SK-N-SH treated with all-trans-retinoic acid at 6 μM for 48 hours (cell line): Measurements from ENCODE around the gene MERTK.

Experiments
- BACH2 ChIP-seq: fragments of 250-450 bp; sonication (Bioruptor Pico); IDR thresholded peaks from 2 replicates; pipeline ENCODE4 v1.9.0; 2021; ENCODE audit warnings: mild to moderate bottlenecking, borderline replicate concordance
- GLIS3 ChIP-seq: fragments of 250-450 bp; sonication (Bioruptor Pico); IDR thresholded peaks from 2 replicates; pipeline ENCODE4 v1.5.0; 2020; ENCODE audit warnings: mild to moderate bottlenecking, moderate library complexity
- ISL1 ChIP-seq: fragments of 250-450 bp; sonication (Bioruptor Pico); IDR thresholded peaks from 2 replicates; pipeline ENCODE4 v2.1.2; 2022; ENCODE audit warnings: mild to moderate bottlenecking, moderate library complexity
- OSR1 ChIP-seq: fragments of 250-450 bp; sonication (Bioruptor Pico); IDR thresholded peaks from 2 replicates; pipeline ENCODE4 v1.8.0; 2022; ENCODE audit warnings: moderate library complexity, mild to moderate bottlenecking, inconsistent platforms
- RARB ChIP-seq: fragments of 250-450 bp; sonication (Bioruptor Pico); IDR thresholded peaks from 2 replicates; pipeline ENCODE4 v1.8.0; 2021; ENCODE audit warnings: mild to moderate bottlenecking, moderate library complexity
- SNAI2 ChIP-seq: fragments of 250-450 bp; sonication (Bioruptor Pico); IDR thresholded peaks from 2 replicates; pipeline ENCODE4 v1.5.0; 2020; ENCODE audit warnings: mild to moderate bottlenecking, moderate library complexity
- TCF4 ChIP-seq: fragments of 250-450 bp; sonication (Bioruptor Pico); IDR thresholded peaks from 2 replicates; pipeline ENCODE4 v1.8.0; 2021; ENCODE audit warnings: mild to moderate bottlenecking, moderate library complexity, borderline replicate concordance
- ZFP3 ChIP-seq: fragments of 250-450 bp; sonication (Bioruptor Pico); IDR thresholded peaks from 2 replicates; pipeline ENCODE4 v1.5.0; 2020; ENCODE audit warnings: mild to moderate bottlenecking, moderate library complexity
- ZFP30 ChIP-seq: fragments of 450-650 bp; formaldehyde crosslinking; IDR thresholded peaks from 2 replicates; pipeline ENCODE4 v1.5.0; 2022; ENCODE audit warnings: mild to moderate bottlenecking, moderate library complexity
- TF ChIP-seq, protein P1 (sequence below): fragments of 250-450 bp; sonication (Bioruptor Pico); IDR thresholded peaks from 2 replicates; pipeline ENCODE4 v1.8.0; 2020; ENCODE audit warnings: mild to moderate bottlenecking, moderate library complexity, borderline replicate concordance

GRCh38 chr2:111919365-111919764 is 21.0 kb downstream of the MERTK start:
- no peak for TF ChIP-seq ZFP3 (CRISPR knock-in tag)
- TF ChIP-seq TCF4 (CRISPR knock-in tag), result no peak
- TF ChIP-seq OSR1, result no peak
- TF ChIP-seq GLIS3 (CRISPR knock-in tag), result no peak
- no peak for TF ChIP-seq ISL1 (CRISPR knock-in tag)
- no peak for TF ChIP-seq BACH2 (CRISPR knock-in tag)
- no peak for TF ChIP-seq RARB (CRISPR knock-in tag)
- TF ChIP-seq, protein P1, sequence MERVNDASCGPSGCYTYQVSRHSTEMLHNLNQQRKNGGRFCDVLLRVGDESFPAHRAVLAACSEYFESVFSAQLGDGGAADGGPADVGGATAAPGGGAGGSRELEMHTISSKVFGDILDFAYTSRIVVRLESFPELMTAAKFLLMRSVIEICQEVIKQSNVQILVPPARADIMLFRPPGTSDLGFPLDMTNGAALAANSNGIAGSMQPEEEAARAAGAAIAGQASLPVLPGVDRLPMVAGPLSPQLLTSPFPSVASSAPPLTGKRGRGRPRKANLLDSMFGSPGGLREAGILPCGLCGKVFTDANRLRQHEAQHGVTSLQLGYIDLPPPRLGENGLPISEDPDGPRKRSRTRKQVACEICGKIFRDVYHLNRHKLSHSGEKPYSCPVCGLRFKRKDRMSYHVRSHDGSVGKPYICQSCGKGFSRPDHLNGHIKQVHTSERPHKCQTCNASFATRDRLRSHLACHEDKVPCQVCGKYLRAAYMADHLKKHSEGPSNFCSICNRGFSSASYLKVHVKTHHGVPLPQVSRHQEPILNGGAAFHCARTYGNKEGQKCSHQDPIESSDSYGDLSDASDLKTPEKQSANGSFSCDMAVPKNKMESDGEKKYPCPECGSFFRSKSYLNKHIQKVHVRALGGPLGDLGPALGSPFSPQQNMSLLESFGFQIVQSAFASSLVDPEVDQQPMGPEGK, result no peak
- TF ChIP-seq SNAI2 (CRISPR knock-in tag), result no peak
- TF ChIP-seq ZFP30 (CRISPR knock-in tag), result no peak
